Osteocyte (in vitro differentiated cells): ENCODE results near the gene TTC39B. TPM values are rescaled to one million over a fixed set of nuclear protein-coding genes. Genes with fewer than 3 reads are reported as not detected.

ENCODE experiments used
- DNase-seq: peaks from one replicate; pipeline ENCODE4 v3.0.0; 2021; ENCODE audit warnings: mixed read lengths; ENCODE audit not compliant: unreplicated experiment; ENCODE audit errors: extremely low spot score
- H3K27ac Mint-ChIP-seq: one replicate; pipeline ENCODE4 v1.8.0; 2021; ENCODE audit warnings: mild to moderate bottlenecking, mixed read lengths; ENCODE audit not compliant: unreplicated experiment
- H3K27me3 Mint-ChIP-seq: one replicate; pipeline ENCODE4 v1.8.0; 2021; ENCODE audit warnings: mixed read lengths; ENCODE audit not compliant: unreplicated experiment
- H3K36me3 Mint-ChIP-seq: one replicate; pipeline ENCODE4 v1.8.0; 2021; ENCODE audit warnings: mixed read lengths; ENCODE audit not compliant: unreplicated experiment
- H3K4me1 Mint-ChIP-seq: one replicate; pipeline ENCODE4 v1.8.0; 2021; ENCODE audit warnings: mixed read lengths; ENCODE audit not compliant: unreplicated experiment
- H3K4me3 Mint-ChIP-seq: one replicate; pipeline ENCODE4 v1.8.0; 2021; ENCODE audit warnings: mild to moderate bottlenecking, moderate library complexity, mixed read lengths; ENCODE audit not compliant: unreplicated experiment
- H3K9me3 Mint-ChIP-seq: one replicate; pipeline ENCODE4 v1.8.0; 2021; ENCODE audit warnings: mixed read lengths; ENCODE audit not compliant: unreplicated experiment
- CTCF ChIP-seq: fragments of 200-600 bp; sonication (generic); IDR thresholded peaks from 2 replicates; pipeline ENCODE4 v1.5.0; 2021; ENCODE audit warnings: antibody characterized with exemption, mild to moderate bottlenecking, moderate library complexity
- total RNA-seq: library from RNA; stranded (reverse); gene quantifications from 2 replicates; pipeline ENCODE4 v1.2.1, GENCODE V29; 2021

TTC39B gene
- total RNA-seq, 1 donor from 2014 or later, result 25.5 TPM

- Mint-ChIP-seq H3K27ac (no peak overlapping the region), H3K9me3 (no peaks in the 10 kb centered on the region)
These were observed 191.3 kb downstream of the TTC39B start for GRCh38 chr9:15115702-15116101.

GRCh38 chr9:15115041-15115440, 192.0 kb downstream of the TTC39B start:
- H3K36me3 Mint-ChIP-seq, result no peaks in the 10 kb centered on the region
- H3K4me3 Mint-ChIP-seq, result no peak overlapping the region
- H3K9me3 Mint-ChIP-seq, result no peaks in the 10 kb centered on the region
- no peak for TF ChIP-seq CTCF
- no peak overlapping the region for H3K27ac Mint-ChIP-seq
- H3K27me3 Mint-ChIP-seq, result peaks cover 36% of the 10 kb centered on the region
- peaks cover 5% of the 10 kb centered on the region for H3K4me1 Mint-ChIP-seq
- DNase-seq, result no peak

More at GRCh38 chr9:15115702-15116101, 191.3 kb downstream of the TTC39B start:
- H3K27me3 Mint-ChIP-seq, result peaks cover 43% of the 10 kb centered on the region
- no peak for TF ChIP-seq CTCF
- H3K4me3 Mint-ChIP-seq, result no peak overlapping the region
- no peak for DNase-seq
- H3K36me3 Mint-ChIP-seq, result no peaks in the 10 kb centered on the region
- peaks cover 5% of the 10 kb centered on the region for H3K4me1 Mint-ChIP-seq

Other genes starting within 250 kb of the TTC39B start
- gene SNAPC3, start 115.7 kb upstream of the TTC39B start, total RNA-seq, result 36.1 and 38.3 TPM in 2 replicates
- 77.5 and 78.1 TPM in 2 replicates for gene PSIP1, start 203.8 kb upstream of the TTC39B start, total RNA-seq
- gene CCDC171, start 245.8 kb upstream of the TTC39B start, total RNA-seq, result 4.5 and 5.4 TPM in 2 replicates